HG03025 (cell line): ENCODE data around the gene NAALADL2.
"Not testable (repeated sequence)": the region's sequence is repeated elsewhere in the genome, so short reads cannot be mapped to it uniquely, and the experiment has no call there.

Experiments used
- ATAC-seq: cut with Tn5 transposase; IDR thresholded peaks from one replicate; pipeline ENCODE4 v1.9.1; 2021; ENCODE audit warnings: mild to moderate bottlenecking, moderate library complexity; ENCODE audit not compliant: unreplicated experiment, low FRiP score

NAALADL2 gene

DNA sequence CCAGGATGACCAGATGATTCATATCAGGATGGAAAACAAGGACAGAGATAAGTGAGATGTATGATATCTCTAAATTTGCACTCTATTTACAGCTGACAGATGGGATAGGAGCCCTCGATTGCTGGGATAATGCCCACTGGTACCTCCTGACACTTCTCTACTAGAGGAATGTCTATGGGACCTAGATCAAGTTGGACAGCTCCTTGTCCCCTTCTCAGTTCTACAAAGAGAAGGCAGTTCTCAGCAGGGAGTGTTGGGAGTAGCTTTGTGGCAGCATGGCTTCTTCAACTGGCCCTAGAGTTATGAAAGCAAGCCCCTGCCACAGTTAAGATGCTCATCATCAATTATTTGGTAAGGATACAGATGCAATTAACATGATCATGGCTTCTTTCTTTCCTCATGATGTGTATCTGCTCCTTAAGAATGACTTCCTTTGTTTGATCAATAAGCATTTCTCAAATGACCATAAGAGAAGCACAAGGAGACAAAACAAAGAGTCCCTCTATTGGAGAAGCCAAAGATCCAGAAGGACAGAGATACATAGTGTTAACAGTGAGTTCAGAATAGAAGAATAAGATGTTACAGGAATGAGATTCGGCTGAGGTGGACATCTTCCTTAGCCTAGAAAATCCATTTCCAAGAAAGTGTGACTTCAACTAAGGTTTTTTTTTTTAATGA is 481.3 kb downstream of the NAALADL2 start:
- ATAC-seq, result no peak

DNA sequence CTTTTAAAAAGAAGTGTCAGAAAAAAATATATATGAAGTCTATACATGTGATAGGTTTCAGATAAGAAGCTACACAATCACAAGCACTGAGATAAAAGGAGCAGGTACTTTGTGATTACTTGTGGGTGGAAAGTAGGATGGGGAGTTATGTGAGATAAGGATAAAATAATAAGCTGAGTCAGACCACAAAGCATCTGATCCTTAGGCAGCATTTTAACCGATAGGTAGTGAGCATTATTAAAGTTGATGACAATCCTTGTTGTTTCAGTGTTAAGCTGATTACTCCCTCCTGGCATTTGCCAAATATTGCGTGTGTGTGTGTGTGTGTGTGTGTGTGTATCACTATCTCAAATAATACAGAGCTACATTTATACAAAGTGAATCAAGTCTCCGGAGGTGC is 483.1 kb downstream of the NAALADL2 start:
- ATAC-seq, result no peak

- ATAC-seq, result no peak
Measured at GRCh38 chr3:175343946-175344345, 484.8 kb downstream of the NAALADL2 start.

DNA sequence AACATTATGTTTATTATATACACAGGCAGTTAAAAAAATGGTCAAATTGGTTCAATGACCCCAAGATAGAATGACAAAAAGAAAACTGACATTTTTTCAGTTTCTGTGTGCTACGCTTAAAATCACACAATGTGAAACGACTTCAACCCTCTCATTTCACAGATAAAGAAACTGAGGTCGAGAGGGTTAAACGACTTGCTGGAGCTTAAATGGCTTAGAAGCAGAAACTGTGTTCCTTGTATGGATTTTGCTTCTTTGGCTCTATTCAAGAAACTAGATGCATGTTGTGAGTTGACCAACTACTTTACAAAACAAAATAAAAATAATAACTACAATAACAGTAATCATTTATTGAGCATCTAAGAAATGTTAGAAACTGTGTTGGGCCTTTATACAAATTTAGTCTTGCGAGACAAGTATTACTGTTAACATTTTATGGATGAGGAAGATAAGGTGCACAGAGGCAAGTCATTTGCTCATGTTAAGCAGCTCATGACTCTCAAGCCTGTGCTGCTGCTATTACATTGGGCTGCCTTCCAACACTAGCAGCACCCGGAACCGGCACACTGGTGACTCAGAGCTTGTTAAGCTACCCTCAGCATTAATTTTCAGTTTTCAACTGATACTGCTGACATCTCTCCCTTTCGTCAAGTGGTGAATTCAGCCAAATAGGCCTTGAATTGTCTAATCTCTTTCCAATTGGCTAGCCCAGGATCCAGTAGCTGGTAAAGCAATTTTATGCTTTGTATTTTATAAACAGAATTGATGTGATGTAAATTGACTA is 487.6 kb downstream of the NAALADL2 start:
- ATAC-seq, result peak; percentile 54

DNA sequence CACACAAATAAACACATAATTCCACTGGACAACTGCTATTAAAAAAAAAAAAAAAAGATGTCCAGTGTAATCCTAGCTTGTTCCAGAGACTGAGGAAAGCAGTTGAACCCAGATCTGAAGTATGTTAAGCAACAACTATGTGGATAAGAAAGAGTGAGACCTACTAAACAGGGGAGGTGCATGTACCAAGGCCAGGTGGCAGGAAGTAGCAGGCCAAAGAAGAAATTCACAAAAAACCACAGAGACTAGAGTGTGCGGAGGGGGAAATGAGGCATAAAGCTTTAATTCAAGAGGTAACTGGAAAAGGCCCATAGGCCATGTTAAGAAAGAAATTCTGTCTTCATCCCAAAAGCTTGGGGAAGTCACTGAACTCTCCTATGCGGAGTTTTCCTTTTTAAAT is 490.0 kb downstream of the NAALADL2 start:
- ATAC-seq, result no peak

- no peak for ATAC-seq
Measured at GRCh38 chr3:175355801-175356335, 496.7 kb downstream of the NAALADL2 start.

- ATAC-seq, result no peak
Measured at GRCh38 chr3:175356899-175357324, 497.8 kb downstream of the NAALADL2 start.

DNA sequence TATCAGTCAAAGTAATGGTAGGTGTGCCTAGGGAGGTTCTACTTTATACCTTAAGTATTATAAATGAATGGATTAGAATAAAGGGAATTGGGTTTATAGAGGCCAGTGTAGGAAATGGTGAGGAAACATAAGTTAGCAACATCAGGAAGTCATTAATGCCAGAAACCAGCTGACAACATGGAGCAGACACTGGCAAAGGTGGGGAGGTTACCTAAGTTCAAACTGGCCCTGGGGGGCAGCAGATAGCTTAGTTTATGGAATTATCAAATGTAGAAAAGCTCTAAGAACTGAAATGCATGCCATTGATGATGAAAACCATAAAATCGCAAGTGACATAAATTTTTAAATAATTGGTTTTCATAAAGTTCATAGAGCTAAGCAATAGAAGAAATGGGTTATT is 498.6 kb downstream of the NAALADL2 start:
- ATAC-seq, result no peak

DNA sequence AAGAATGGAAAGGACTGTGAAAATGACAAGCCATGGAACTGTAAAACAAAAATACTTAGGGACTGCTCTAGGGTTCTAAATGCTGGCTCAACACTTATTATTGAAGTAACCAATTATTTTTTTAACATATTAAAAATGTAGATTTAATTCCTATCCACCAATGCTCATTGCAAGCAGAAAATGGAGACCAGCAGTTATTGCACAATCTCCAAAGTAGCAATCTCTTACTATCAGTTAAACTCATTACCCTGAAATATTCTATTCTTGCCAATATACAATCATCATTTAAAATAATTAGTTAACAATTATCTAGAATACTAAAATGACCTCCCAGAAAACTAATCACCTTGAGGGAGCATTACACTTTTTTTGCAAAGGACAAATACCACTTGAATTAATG is 499.8 kb downstream of the NAALADL2 start:
- no peak for ATAC-seq

- not testable (repeated sequence) for ATAC-seq
Measured at GRCh38 chr3:175370426-175370825, 511.3 kb downstream of the NAALADL2 start.

GRCh38 chr3:175371187-175371586 is 512.1 kb downstream of the NAALADL2 start:
- not testable (repeated sequence) for ATAC-seq

- ATAC-seq, result no peak
Measured at GRCh38 chr3:175374705-175375104, 515.6 kb downstream of the NAALADL2 start.

DNA sequence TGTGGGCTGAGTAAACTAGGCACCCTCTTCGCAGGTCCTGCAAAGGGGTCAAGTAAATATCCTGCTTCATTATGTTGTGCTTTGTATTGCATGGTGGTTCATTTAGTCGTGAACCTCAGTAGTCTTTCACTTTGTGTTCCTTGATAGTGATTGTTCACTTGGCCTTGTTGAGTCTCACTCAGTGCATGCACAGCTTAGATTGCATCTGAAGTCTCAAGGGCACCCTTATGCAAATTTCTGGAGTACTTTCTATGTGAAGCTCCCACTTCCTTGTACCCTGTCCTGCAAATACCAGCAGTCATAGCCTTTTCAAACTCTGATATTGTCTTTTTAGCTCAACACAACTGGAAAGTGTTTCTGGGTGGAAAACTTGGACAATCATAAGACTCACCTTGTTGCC is 519.2 kb downstream of the NAALADL2 start:
- peak; percentile 92 for ATAC-seq

GRCh38 chr3:175381685-175382084 is 522.6 kb downstream of the NAALADL2 start:
- ATAC-seq, result no peak

DNA sequence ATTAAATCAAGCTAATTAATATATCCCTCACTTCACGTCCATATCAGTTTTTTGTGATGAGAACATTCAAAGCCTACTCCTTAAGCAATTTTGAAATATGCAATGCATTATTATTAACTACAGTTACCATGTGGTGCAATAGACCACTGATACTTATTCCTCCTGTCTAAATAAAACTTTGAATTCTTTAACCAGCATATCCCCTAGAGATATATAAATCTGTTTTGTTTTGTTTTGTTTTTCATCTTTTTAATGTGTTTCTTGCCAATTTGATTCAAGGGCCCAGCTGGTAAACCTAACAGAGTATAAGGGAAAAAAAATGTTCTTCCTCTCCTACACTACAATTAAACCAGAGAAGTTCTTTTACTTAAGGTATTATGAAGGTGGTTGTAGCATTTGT is 524.2 kb downstream of the NAALADL2 start:
- no peak for ATAC-seq

- no peak for ATAC-seq
Measured at GRCh38 chr3:175383813-175384212, 524.7 kb downstream of the NAALADL2 start.

- no peak for ATAC-seq
Measured at GRCh38 chr3:175384569-175384968, 525.4 kb downstream of the NAALADL2 start.

DNA sequence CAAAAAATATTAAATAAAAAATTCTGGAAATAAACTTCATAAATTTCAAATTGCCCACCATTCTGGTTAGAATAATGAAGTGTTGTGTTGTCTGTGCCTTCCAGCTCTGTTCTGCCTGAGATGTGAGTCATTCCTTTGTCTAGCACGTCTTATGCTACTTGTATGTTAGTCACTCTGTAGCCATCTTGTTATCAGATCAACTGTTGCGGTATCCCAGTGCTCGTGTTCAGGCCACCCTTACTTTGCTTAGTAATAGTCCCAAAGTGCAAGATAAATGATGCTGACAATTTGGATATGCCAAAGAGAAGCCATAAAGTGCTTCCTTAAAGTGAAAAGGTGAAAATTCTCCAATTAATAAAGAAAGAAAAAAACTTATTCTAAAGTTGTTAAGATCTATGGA is 527.5 kb downstream of the NAALADL2 start:
- ATAC-seq, result no peak

- no peak for ATAC-seq
Measured at GRCh38 chr3:175389560-175389959, 530.4 kb downstream of the NAALADL2 start.

GRCh38 chr3:175391601-175392000 is 532.5 kb downstream of the NAALADL2 start:
- ATAC-seq, result no peak

DNA sequence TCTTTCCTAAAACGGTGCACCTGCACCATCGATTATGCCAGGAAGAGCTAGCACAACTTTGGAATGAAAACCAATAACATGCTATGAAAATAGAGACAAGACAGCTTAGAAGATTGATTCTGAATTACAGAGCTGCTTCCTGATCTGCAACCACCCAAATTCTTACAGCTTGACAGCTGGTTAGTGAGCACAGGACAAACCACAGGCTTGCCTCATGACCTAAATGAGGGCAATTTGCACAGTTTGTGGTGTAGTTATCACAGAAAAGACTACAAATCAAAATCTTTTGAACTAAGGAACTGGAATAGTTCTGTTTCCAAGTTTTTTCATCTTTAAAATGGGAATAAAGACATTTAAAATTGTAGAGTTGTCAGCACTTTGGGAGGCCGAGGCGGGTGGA is 533.5 kb downstream of the NAALADL2 start:
- no peak for ATAC-seq

GRCh38 chr3:175397372-175397771 is 538.2 kb downstream of the NAALADL2 start:
- no peak for ATAC-seq
